ENCODE results near the gene OR5J2.
"Not testable (repeated sequence)": the region's sequence is repeated elsewhere in the genome, so short reads cannot be mapped to it uniquely, and the experiment has no call there.

OR5J2 gene

DNA sequence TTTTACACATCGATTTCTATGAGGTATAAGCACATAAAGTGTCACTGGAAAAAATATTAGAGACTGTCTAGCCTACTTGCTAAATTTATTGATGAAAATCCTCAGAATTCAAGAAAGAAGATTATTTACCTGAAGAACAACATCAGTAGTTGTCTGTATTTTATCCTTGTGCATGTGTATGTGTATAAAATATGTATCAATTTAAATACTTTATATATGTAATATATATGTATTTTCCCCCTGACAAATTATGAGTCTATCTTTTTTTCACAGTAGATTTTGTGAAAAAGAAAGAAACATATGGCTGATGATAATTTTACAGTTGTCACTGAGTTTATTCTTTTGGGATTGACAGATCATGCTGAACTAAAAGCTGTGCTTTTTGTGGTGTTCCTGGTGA, at the start of gene OR5J2:
Gene OR5J2 (plus strand): TSS at position 301 of the 400 bp plus-strand sequence. CDS start 0 bp downstream, at position 301.
- no peak for DNase-seq (ENCODE audit: low spot score in 2 of 2)
- H3K36me3 ChIP-seq (replicated peaks) = no peaks in the 10 kb centered on the region
- in situ Hi-C loops (cut with MboI; ENCODE audit: low sequenced_read_pairs) = no loop called here

DNA sequence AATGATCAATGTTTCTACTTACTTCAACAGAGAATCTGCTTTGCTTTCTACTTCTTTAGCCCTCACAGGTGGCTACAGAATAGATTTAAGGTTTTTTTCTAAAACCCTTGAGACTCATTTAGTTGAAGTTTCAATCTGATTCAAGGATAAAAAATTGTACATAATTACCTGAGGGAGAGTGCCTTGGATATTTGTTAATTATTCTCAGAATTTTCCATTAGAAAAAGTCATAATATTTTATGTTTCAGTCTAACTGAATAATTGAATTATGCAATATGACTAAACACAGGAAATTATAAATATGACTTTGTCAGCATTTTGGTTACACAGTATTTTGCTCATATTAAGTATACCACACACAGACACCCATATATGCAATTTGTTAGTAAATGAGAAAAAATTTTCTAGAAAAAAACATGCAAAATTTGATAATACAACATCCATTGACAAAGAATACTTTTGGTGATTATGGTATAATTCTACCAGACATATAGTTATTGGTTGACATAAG, 36.2 kb upstream of the OR5J2 start, which contains the start of gene OR8J3:
Gene OR8J3 (minus strand): TSS at position 51 of the 511 bp plus-strand sequence. CDS start 2,483 bp downstream, outside the sequence.
- no peaks in the 10 kb centered on the region for H3K27me3 ChIP-seq (ENCODE audit: low read depth)
- no peak for DNase-seq (ENCODE audit: low spot score in 2 of 2)
- H3K36me3 ChIP-seq (replicated peaks) = no peaks in the 10 kb centered on the region
- H3K9me3 ChIP-seq = no peaks in the 10 kb centered on the region
- in situ Hi-C loops (cut with MboI; ENCODE audit: low sequenced_read_pairs) = no loop called here
- H3K4me3 ChIP-seq = no peak within 1 kb of the TSS
- H3K4me1 ChIP-seq = no peaks in the 10 kb centered on the region

More for the DNA sequence above, at the start of gene OR5J2:
- Histone ChIP-seq H3K27me3 (ENCODE audit: low read depth) (no peaks in the 10 kb centered on the region), H3K4me3 (no peak within 1 kb of the TSS), H3K4me1 (no peaks in the 10 kb centered on the region), H3K9me3 (no peaks in the 10 kb centered on the region)

DNA sequence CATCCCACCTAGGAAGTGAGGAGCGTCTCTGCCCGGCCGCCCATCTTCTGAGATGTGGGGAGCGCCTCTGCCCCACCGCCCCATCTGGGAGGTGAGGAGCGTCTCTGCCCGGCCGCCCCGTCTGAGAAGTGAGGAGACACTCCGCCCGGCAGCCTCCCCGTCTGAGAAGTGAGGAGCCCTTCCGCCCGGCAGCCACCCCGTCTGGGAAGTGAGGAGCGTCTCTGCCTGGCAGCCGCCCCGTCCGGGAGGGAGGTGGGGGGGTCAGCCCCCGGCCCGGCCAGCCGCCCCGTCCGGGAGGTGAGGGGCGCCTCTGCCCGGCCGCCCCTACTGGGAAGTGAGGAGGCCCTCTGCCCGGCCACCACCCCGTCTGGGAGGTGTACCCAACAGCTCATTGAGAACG, 32.7 kb upstream of the OR5J2 start:
- H3K4me3 ChIP-seq; DNase-seq (ENCODE audit: low spot score in 2 of 2); H3K9me3 ChIP-seq; H3K36me3 ChIP-seq (replicated peaks); in situ Hi-C loops (cut with MboI; ENCODE audit: low sequenced_read_pairs); H3K4me1 ChIP-seq; H3K27me3 ChIP-seq (ENCODE audit: low read depth): not testable (repeated sequence)

DNA sequence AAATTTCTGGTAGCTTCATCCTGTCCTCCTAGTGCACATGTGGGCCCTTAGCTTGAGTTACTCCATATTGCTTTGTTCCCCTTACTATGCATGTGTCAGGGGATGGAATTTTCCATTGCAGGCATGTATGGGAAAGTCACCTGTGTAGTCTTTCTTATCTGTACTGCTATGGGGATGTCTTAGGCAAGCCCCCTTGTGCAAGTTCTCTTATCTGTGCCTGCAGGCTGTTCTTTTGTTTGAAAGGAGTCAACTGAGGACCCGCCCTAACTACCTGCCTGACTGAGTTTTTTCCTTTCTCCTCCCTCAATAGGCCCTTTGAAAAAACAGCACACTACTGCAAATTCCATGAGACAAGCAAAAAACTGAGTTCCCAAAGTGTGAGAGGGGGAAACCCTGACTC, 25.0 kb upstream of the OR5J2 start:
- in situ Hi-C loops (cut with MboI; ENCODE audit: low sequenced_read_pairs) = no loop called here
- Histone ChIP-seq H3K27me3 (ENCODE audit: low read depth) (no peaks in the 10 kb centered on the region), H3K4me1 (no peaks in the 10 kb centered on the region), H3K4me3 (no peak overlapping the region), H3K9me3 (no peaks in the 10 kb centered on the region), H3K36me3 (replicated peaks) (no peaks in the 10 kb centered on the region)
- no peak for DNase-seq (ENCODE audit: low spot score in 2 of 2)

DNA sequence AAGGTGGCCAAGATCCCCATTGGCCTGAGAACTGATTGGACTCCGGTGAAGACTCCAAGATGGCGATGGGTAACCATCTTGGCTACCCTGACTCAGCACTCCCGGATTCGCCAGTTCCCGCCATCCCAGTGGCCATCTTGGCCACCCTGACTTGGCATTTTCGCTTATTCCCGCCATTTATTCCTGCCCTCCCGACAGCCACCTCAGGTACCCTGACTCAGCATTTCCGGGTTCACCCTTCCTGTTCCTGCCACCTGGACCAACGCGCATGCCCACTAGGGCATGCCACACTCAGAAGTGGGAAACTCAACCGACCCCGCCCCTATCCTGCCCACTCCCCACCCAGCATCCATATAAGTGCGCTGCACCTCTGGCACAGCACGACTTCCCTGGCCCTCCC, 24.1 kb upstream of the OR5J2 start:
- Histone ChIP-seq H3K4me1 (no peaks in the 10 kb centered on the region), H3K27me3 (ENCODE audit: low read depth) (no peaks in the 10 kb centered on the region), H3K9me3 (no peaks in the 10 kb centered on the region), H3K36me3 (replicated peaks) (no peaks in the 10 kb centered on the region), H3K4me3 (no peak overlapping the region)
- DNase-seq (ENCODE audit: low spot score in 2 of 2) = no peak
- in situ Hi-C loops (cut with MboI; ENCODE audit: low sequenced_read_pairs) = no loop called here

DNA sequence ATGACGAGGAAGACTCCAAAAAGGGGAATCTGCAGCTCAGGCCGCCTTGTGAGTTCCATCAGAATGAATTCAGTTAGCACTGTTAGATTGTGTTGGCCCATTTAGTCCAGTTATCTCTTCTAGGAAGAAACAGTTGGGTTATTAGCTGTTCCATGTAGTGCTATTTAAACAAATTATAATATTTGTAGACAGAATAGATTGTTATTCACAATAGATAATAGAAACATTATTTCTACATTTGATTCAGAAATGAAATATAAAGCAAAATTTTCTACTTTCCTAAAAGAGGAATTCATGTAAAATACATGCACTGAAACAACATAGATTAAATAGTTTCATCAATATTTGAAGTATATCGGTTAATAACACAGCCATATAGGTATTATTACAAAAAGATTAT, 16.2 kb upstream of the OR5J2 start, which contains the start of gene OR8K5:
Gene OR8K5 (minus strand): TSS at position 101 of the 400 bp plus-strand sequence. CDS start 0 bp downstream, at position 101.
- Histone ChIP-seq H3K9me3 (peaks cover 2% of the 10 kb centered on the region; the same call in 1 of the 2 replicates), H3K4me1 (no peaks in the 10 kb centered on the region), H3K36me3 (replicated peaks) (no peaks in the 10 kb centered on the region), H3K4me3 (no peak within 1 kb of the TSS), H3K27me3 (ENCODE audit: low read depth) (no peaks in the 10 kb centered on the region)
- in situ Hi-C loops (cut with MboI; ENCODE audit: low sequenced_read_pairs) = no loop called here
- no peak for DNase-seq (ENCODE audit: low spot score in 2 of 2)

DNA sequence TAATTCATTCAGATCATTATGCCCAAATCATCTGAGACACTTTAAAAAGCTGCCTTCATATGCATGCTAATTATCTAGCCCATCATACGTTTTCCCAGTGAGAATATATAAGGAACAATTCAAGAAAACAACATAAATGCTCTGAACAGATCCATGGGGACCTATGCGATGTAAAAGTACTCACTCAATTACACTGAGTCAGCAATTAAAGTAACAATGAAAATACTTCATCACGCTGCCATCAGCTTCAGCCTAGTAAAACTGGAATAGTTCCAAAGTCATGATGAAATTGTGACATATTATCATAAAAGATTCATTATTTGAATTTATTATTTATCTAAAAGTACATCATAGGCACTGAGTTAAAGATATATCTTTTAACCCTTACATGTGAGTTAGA, 12.6 kb upstream of the OR5J2 start:
- Histone ChIP-seq H3K36me3 (replicated peaks) (no peaks in the 10 kb centered on the region), H3K4me3 (no peak overlapping the region), H3K4me1 (no peaks in the 10 kb centered on the region), H3K27me3 (ENCODE audit: low read depth) (no peaks in the 10 kb centered on the region), H3K9me3 (peaks cover 2% of the 10 kb centered on the region; the same call in 1 of the 2 replicates)
- no peak for DNase-seq (ENCODE audit: low spot score in 2 of 2)
- in situ Hi-C loops (cut with MboI; ENCODE audit: low sequenced_read_pairs) = no loop called here

DNA sequence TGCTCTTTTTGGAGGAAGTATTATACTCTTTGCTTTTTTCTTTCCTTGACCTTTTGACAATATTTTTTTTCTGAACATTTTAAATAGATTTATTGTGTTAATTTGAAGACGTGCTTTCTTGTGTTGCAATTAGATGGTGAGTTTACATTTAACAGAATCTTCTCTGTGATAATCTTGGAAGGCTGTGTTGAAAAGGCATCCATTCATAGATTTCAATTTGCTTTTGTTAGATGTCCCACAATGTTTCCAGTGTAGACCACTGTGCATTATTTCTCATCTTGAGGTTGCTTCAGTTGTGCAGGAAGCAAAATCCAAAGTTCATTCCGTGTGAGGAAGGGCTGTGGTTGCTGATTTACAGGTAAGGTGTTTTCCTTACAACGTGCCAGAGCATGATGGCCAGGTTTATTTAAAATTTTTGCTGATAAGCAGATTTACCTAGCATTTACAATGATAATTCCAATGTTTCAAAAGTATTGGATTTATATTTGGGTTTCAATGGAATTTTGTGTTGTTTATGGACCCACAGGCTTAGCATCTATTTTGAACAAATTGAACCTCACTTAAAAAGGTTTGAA, 4.1 kb upstream of the OR5J2 start:
- H3K9me3 ChIP-seq = no peaks in the 10 kb centered on the region
- in situ Hi-C loops (cut with MboI; ENCODE audit: low sequenced_read_pairs) = no loop called here
- H3K4me3 ChIP-seq = no peak overlapping the region
- H3K4me1 ChIP-seq = no peaks in the 10 kb centered on the region
- no peak for DNase-seq (ENCODE audit: low spot score in 2 of 2)
- no peaks in the 10 kb centered on the region for H3K27me3 ChIP-seq (ENCODE audit: low read depth)
- no peaks in the 10 kb centered on the region for H3K36me3 ChIP-seq (replicated peaks)

DNA sequence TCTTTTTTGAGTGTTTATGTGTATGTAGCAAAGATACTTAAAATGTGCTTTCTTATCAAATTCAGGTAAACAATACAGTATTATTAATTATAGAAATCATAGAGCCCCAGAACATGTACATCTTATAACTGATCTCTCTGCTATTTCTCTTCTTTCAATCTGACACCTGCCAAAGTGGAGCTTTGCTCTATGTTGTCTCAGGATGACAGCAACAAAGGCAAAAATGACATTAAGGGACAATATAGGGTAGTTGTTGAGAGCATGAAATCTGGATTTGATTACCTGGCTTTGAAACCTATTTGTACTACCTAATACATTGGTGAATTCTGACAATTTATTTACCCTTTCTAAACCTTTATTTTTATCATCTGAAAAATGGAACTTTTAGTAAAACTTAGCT, 7.0 kb downstream of the OR5J2 start:
- Histone ChIP-seq H3K4me1 (no peaks in the 10 kb centered on the region), H3K27me3 (ENCODE audit: low read depth) (no peaks in the 10 kb centered on the region), H3K4me3 (no peak overlapping the region), H3K36me3 (replicated peaks) (no peaks in the 10 kb centered on the region), H3K9me3 (no peaks in the 10 kb centered on the region)
- DNase-seq (ENCODE audit: low spot score in 2 of 2) = no peak
- in situ Hi-C loops (cut with MboI; ENCODE audit: low sequenced_read_pairs) = no loop called here

DNA sequence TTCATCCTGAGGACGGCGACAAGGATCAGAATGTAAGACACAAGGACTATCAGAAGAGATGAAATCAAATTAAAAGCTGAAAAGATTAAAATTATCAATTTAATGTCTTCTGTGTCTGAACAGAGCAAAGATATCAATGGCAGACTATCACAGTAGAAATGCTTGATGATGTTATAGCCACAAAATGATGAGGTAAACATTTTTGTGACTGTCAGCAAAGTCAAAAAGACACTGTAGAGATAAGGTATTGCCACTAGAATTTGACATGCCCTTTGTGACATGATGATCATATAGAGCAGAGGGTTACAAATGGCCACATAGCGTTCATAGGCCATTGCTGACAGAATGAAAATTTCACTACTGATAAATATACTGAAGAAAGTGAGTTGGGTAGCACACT, 12.2 kb downstream of the OR5J2 start:
- DNase-seq (ENCODE audit: low spot score in 2 of 2) = no peak
- H3K4me3 ChIP-seq = no peak overlapping the region
- in situ Hi-C loops (cut with MboI; ENCODE audit: low sequenced_read_pairs) = no loop called here

DNA sequence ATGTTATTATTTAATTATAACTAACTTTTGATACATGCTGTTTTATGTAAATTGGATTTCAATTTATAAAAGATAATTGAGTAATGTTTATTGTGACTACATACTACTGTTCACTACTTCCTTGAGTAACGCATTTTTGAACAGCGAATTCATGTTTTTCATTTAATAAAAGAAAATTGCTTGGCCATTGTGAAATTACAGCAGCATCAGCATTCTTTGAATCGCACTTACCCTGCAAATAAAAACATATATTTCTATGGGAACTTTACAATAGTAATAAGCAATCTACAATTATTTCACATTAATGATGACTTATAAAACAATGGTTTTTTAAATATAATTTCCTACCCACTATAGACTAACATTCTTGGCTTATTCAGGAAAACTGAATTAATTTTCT, 20.3 kb downstream of the OR5J2 start:
- no peaks in the 10 kb centered on the region for H3K9me3 ChIP-seq
- no peaks in the 10 kb centered on the region for H3K4me1 ChIP-seq
- H3K4me3 ChIP-seq = no peak overlapping the region
- H3K27me3 ChIP-seq (ENCODE audit: low read depth) = no peaks in the 10 kb centered on the region
- in situ Hi-C loops (cut with MboI; ENCODE audit: low sequenced_read_pairs) = no loop called here
- no peaks in the 10 kb centered on the region for H3K36me3 ChIP-seq (replicated peaks)
- no peak for DNase-seq (ENCODE audit: low spot score in 2 of 2)

More for the DNA sequence above, 12.2 kb downstream of the OR5J2 start:
- Histone ChIP-seq H3K27me3 (ENCODE audit: low read depth) (no peaks in the 10 kb centered on the region), H3K9me3 (no peaks in the 10 kb centered on the region), H3K36me3 (replicated peaks) (no peaks in the 10 kb centered on the region), H3K4me1 (no peaks in the 10 kb centered on the region)

DNA sequence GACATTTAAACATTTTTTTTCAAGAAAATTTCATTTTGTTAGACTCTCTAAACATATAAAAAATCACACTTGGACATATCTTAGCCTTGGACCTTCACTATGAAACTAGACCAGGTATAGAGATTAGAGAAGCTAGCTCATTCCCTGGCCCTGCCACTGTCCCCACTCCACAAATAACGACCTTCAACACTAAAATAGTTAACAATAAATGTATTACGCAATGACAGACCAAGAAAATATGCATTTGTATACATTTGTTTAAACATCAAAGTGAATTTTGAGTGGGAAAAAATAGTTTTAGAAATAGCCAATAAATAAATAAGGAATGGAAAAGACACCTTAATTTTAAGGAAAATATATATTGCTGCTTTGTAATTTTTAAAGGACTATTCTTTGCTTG, 20.9 kb downstream of the OR5J2 start:
- Histone ChIP-seq H3K4me1 (no peaks in the 10 kb centered on the region), H3K36me3 (replicated peaks) (no peaks in the 10 kb centered on the region), H3K9me3 (no peaks in the 10 kb centered on the region), H3K27me3 (ENCODE audit: low read depth) (no peaks in the 10 kb centered on the region), H3K4me3 (no peak overlapping the region)
- DNase-seq (ENCODE audit: low spot score in 2 of 2) = no peak
- in situ Hi-C loops (cut with MboI; ENCODE audit: low sequenced_read_pairs) = no loop called here

DNA sequence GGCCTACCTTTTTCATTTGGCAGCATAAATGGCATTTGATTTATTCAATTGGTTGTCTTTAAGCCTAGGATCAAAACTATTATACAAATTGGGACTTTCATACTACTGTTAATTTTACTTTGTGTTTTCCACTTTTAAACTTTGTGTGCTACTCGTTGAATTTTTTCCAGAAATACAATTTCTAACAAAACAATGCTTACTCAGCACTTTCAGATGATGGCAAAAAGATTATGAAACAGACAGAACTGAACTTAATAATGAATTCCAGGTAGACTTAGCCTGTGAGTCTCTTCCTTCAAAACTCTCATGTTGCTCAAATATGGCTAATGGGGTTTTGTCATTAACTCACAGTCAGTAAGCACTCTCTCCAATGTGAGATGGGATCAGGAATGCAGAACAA, 31.4 kb downstream of the OR5J2 start:
- in situ Hi-C loops (cut with MboI; ENCODE audit: low sequenced_read_pairs) = no loop called here
- H3K9me3 ChIP-seq = no peaks in the 10 kb centered on the region
- H3K4me1 ChIP-seq = no peaks in the 10 kb centered on the region
- DNase-seq (ENCODE audit: low spot score in 2 of 2) = no peak
- H3K4me3 ChIP-seq = no peak overlapping the region
- H3K27me3 ChIP-seq (ENCODE audit: low read depth) = no peaks in the 10 kb centered on the region
- H3K36me3 ChIP-seq (replicated peaks) = no peaks in the 10 kb centered on the region

DNA sequence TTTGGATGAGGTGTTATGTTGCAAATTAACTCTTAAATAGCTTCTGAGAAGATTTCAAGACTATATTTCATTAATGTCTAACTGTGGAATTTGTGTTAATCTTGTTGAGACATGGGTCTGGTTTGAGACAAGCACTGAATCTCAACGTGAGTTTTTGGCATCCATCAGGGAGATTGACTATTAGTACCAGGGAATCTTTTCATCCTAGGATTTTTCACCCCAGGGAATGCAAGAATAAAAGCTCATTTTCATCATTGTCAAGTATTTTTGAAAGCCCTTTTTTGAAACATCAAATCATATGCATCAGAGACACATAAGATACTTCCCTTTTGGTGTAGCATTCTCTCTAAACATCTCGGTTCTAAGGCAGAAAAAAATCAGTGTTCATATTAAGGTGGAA, 38.1 kb downstream of the OR5J2 start:
- in situ Hi-C loops (cut with MboI; ENCODE audit: low sequenced_read_pairs) = no loop called here
- H3K27me3 ChIP-seq (ENCODE audit: low read depth) = no peaks in the 10 kb centered on the region
- H3K36me3 ChIP-seq (replicated peaks) = no peaks in the 10 kb centered on the region
- H3K9me3 ChIP-seq = no peaks in the 10 kb centered on the region
- no peak overlapping the region for H3K4me3 ChIP-seq
- H3K4me1 ChIP-seq = no peaks in the 10 kb centered on the region
- DNase-seq (ENCODE audit: low spot score in 2 of 2) = no peak

DNA sequence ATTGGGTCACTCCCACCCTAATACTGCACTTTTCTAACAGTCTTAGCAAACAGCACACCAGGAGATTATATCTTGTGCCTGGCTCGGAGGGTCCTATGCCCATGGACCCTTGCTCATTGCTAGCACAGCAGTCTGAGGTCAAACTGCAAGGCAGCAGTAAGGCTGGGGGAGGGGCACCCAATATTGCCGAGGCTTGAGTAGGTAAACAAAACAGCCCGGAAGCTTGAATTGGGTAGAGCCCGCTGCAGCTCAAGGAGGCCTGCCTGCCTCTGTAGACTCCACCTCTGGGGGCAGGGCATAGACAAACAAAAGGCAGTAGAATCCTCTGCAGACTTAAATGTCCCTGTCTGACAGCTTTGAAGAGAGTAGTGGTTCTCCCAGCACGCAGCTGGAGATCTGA, 43.3 kb downstream of the OR5J2 start:
- DNase-seq (ENCODE audit: low spot score in 2 of 2); H3K4me3 ChIP-seq; in situ Hi-C loops (cut with MboI; ENCODE audit: low sequenced_read_pairs); H3K27me3 ChIP-seq (ENCODE audit: low read depth); H3K36me3 ChIP-seq (replicated peaks); H3K9me3 ChIP-seq; H3K4me1 ChIP-seq: not testable (repeated sequence)
